Islet of Langerhans (tissue), 1 donor: ENCODE results near the gene CPXM2.

Experiments
- FAIRE-seq: peaks from one replicate; lab custom pipeline; 2011; peaks lifted over from hg19 to GRCh38; lab: Jason Lieb, UNC

CPXM2 gene

DNA sequence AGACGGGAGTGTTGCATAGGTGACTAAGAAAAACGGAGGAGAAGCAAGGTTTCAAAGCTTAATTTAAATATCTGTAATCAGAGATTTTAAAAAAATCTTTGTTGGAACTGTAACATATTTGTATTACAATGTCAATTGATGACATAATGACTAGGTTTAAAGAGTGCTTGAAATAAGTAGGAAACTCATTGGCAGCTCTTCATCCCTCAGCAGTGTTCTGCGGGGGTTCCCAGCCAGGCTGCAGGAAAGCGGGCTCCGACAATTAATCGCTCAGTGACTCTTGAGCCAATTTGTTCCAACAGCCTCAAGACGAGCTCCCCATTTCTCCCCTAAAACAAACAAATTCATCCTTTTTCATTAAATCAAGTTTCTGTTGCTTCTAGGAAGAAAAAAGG lies 22.6 kb downstream of the CPXM2 start:
- FAIRE-seq, result no peak

GRCh38 chr10:123868038-123869019 lies 23.3 kb downstream of the CPXM2 start:
- FAIRE-seq, result no peak

DNA sequence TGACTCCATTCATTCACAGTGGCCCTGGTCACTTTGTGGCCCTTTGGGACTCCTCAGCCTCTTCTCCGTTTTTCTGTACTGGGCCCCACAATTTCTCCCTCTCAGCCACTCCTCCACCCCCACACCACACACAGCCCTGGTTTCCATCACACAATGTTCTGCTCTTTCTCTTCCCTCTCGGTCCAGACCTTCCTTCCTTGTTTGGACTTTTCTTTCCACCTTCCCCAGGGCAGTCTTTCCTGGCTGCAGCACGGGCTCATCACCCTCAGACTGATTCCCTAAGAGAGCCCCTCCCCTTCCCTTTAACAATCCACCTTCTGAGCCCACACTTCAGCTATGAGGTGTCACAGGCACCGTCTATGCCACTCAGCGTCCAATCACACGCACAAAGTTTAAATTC lies 25.7 kb downstream of the CPXM2 start:
- no peak for FAIRE-seq

DNA sequence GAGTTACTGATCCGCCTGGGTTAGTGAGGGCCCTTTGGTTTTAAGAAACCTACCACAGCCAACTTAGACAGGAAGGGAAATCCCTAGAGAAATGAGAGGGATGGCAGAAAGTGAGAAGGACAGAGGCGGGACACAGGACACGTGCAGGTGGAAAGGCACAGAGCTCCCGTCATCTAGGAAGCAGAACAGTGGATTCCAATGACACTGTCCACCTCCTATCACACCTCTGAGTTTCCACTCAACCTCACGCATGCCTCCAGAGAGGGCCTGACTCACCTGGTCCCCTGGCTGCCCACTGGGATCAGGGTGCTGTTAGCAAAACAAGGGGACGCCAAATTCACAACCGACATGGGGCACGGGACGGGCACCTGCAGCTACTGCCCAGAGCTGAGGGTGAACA lies 26.3 kb downstream of the CPXM2 start:
- no peak for FAIRE-seq

- no peak for FAIRE-seq
Observed at GRCh38 chr10:123864923-123865322, 26.7 kb downstream of the CPXM2 start.

DNA sequence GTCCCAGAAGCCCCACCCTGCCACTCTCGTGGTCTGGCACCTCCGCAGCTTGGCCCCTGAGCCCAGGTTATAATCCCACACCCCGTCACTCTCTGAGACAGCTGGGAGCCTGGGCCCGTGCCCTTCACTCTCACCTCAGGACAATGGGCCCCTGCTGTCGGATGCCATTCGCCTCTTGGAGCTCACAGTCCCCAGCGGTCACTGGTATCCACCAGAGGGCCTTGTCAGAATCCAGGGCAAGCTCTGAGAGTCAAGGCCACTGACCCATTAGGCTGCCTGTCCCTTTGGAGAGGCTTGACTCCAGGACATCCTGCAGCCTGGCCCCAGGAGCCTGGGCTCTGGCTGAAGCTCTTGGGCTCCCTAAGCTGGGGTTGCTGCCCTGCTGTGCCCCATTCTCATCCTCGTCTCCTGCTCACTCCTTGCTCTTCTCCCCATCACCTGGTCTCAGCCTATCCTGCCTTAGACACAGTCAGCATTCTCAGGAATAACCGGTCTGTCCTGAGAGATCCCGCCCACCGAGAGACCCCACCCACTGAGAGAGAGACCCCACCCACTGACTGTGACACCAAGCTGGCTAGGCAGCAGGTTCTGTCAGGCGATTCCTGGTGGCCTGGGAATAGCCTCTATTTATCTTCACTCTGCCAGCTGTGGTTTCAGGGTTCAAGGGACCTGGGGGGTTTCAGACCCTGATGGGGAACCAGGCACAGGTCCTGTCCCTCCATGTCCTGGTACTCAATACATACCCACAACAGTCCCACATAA lies 27.7 kb downstream of the CPXM2 start:
- FAIRE-seq, result no peak

GRCh38 chr10:123863183-123863575 lies 28.4 kb downstream of the CPXM2 start:
- no peak for FAIRE-seq

- no peak for FAIRE-seq
Observed at GRCh38 chr10:123862421-123863182, 29.0 kb downstream of the CPXM2 start.

DNA sequence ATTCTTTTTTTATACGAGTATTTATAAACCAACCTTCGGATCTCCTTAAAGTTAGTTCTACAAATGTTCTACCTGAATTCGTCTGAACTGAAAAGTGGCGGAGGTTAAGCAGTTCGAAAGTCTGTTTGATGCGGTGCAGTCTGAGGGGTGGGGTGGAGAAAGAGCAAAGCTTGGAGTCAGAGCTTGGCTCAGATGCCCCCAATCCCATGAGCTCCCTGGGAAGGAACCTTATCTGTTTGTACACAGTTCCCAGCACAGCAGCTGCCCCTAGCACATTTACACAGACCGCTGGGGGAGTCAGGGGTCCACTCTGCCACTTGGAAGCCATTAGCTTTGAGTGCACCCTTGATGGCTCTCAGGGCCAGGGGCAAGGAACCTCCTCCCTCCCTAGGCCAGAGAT lies 30.8 kb downstream of the CPXM2 start:
- no peak for FAIRE-seq

GRCh38 chr10:123860209-123860608 lies 31.4 kb downstream of the CPXM2 start:
- no peak for FAIRE-seq

DNA sequence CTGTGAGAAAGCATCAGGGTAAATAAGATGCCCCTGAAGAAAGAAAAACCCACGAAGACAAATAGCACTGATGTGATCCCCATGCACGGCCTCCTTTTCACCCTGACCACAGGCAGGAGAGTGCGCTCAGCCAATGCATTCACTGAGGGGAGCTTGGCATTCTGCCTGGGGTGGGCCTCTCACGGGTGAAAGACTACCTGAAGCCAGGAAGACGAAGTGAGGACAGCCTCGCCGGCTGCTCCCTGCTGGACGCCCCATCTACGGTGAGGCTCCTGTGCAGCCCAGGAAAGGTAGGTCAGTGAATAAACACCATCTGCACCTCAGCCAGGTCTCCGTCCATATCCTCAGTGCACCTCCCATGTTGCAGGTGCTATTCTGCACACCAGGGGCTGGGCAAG lies 32.0 kb downstream of the CPXM2 start:
- FAIRE-seq, result no peak

DNA sequence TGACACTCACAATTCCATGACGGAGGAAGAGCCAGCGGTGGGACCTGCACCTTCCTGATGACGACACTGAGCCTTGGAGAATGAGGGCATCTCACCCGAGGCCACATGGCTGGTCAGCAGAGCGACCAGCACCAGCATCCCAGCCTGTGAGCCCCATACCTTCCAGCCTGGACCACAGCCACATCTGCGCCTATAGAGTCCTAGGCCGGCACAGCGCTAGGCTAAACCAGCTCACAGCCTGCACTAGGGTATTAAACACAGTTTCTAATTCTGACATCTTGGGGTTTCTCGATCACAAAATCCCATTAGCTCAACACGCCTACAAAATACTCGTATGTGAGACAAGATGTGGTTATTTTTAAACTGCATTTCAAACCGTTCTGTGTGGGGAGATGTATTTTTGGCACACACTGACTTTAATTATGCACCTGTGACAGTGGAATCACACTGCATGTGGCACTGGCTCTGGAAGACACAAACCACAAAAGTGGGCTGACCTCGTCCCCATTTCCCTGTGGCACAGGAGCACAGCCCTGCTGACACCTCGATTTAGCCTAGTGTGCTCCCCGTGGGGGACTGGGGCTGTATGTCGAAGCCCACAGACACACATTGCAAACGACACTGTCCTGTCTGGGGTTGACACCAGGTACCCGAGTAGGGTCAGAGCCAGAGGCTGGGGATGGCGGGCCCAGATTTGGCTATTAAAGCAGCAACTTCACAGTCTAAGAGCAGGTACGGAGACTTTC lies 32.5 kb downstream of the CPXM2 start:
- FAIRE-seq, result no peak

- FAIRE-seq, result no peak
Observed at GRCh38 chr10:123858077-123858681, 33.4 kb downstream of the CPXM2 start.

GRCh38 chr10:123857616-123858015 lies 34.0 kb downstream of the CPXM2 start:
- no peak for FAIRE-seq

- FAIRE-seq, result no peak
Observed at GRCh38 chr10:123855008-123855684, 36.5 kb downstream of the CPXM2 start.

GRCh38 chr10:123854498-123854897 lies 37.1 kb downstream of the CPXM2 start:
- FAIRE-seq, result no peak

- no peak for FAIRE-seq
Observed at GRCh38 chr10:123854003-123854402, 37.6 kb downstream of the CPXM2 start.

- no peak for FAIRE-seq
Observed at GRCh38 chr10:123852411-123852951, 39.1 kb downstream of the CPXM2 start.

DNA sequence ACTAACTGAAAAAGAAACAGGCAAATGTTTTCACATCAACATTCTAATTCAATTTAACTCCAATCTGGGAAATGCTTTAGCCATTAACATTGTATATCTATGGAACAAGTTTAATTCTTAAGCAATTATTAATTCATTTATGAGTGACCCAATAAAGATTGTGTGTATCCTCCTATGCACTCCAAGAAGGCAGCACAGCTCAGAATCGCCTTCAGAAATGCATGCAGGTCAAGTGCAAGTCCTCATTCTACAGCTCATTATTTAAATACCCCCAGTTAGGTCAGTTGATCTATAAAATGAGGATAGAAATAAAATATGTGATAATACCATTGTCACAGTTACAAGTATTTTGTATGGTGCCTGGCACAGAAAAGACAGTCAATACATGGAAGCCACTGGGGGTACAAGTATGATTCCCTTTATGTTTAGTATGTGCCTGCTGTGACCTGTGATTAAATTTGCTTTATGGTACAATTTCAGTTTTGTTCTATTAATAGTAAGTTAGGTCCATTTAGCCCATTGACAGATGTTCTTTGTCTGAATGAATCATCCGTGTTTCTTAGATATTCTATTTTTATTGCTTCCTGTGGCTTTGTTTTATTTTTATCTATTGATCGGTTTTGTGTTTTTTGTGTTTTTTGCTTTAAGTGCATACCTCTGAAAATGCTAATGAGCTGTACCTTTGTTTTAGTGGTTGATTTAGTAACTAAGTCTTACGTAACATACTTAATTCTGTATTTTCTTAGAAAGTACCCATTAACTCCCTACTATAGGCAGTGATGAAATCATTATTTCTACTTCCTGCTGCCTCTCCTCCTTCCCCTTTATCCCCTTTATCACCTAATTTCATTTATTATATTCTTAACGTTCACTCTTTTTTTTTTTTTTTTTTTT lies 42.8 kb downstream of the CPXM2 start:
- no peak for FAIRE-seq
